Measurements from ENCODE around the gene TFF1. TPM values are rescaled to one million over a fixed set of nuclear protein-coding genes. Genes with fewer than 3 reads are reported as not detected.

TFF1 gene
- total RNA-seq, 1 donor from 2014 or later = not detected

DNA sequence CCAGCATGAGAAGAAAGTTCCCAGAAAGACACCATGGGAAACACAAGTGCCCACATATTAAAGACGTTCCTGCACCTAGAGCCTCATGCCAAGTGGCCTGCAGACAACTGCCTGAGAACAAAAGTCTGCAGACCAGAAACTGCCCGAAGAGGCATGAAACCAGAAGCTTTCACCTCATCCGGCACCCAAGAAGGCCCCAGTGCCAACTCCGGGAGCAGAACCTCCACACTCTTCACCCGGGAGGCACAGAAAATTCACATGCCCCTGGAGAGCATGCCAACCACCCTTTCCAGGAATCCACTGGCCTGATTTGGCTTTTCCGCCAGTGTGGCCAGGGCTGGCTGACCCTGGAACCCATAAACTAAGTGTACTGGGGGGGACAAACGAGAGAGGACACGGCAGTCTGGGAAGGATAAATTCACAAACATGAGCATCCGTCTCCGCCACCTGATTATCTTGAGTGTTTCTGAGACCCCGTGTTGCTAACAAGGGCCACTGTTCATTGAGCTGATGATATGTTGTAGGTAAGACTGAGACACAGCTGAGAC lies 22.3 kb downstream of the TFF1 start:
- DNase-seq (ENCODE audit: low read depth) = no peak

DNA sequence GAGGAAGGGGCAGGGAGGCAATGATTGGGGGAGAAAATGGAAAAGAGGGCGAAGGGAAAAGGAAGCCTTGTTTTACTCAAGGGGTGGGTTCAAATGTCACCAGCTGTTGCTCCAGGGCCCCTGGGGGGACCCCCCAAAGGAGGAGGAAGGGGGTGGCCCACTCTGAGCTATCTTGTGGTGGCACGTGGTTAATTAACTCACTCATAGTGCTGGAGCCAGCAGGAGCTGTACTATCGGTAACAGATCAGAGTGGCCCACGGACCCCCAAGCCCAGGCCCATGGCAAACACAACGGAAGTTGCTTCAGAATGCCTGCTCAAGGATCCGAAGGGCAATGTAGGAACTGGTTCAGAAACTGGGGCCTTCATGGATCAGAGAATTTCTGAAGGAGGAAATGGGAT lies 22.8 kb downstream of the TFF1 start:
- DNase-seq (ENCODE audit: low read depth) = no peak

DNA sequence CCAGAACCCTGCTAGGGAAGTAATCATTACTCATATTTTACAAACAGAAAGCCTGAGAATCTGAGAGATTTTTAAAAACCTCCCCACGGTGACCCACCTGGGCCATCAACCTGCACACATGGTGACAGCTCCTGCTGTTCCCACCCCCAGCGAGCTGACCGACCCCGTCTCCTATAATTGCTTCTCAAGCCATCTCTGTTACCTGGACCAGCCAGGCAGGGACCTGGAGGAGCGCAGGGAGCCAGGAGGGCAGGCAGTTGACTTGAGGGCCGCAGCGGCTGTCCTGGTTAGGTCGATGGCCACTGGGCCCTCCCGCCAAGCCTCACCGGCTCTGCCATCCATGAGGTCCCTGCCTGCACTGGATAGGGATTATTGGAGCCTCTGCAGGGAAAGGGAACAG lies 23.2 kb downstream of the TFF1 start:
- no peak for DNase-seq (ENCODE audit: low read depth)

DNA sequence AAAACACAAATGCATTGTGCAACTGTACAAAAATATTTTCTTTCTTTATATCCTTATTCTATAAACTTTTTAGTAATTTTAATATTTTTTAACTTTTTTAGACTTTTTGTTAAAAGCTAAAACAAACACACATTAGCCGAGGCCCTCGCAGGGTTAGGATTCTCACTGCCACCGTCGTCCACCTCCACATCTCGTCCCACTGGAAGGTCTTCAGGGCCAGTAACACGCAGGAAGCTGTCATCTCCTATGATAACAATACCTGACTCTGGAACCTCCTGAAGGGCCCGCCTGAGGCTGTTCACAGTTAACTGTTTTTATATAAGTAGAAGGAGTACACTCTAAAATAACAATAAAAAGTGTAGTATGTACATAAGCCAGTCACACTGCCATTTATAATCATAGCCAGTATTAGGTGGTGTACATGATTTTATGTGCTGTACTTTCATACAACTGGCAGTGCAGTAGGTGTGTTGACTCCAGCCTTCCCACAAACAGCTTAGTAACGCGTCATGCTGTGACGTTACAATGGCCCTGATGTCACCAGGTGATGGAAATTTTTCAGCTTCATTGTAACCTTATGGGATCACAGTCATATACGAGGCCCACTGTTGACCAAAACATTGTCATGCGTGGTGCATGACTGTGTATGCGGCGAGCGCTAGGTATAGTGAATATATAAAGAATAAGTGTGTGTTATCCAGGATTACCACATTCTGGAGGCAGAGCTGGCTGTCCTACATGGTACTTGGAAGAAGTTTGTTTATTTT lies 24.4 kb downstream of the TFF1 start:
- DNase-seq (ENCODE audit: low read depth) = no peak

DNA sequence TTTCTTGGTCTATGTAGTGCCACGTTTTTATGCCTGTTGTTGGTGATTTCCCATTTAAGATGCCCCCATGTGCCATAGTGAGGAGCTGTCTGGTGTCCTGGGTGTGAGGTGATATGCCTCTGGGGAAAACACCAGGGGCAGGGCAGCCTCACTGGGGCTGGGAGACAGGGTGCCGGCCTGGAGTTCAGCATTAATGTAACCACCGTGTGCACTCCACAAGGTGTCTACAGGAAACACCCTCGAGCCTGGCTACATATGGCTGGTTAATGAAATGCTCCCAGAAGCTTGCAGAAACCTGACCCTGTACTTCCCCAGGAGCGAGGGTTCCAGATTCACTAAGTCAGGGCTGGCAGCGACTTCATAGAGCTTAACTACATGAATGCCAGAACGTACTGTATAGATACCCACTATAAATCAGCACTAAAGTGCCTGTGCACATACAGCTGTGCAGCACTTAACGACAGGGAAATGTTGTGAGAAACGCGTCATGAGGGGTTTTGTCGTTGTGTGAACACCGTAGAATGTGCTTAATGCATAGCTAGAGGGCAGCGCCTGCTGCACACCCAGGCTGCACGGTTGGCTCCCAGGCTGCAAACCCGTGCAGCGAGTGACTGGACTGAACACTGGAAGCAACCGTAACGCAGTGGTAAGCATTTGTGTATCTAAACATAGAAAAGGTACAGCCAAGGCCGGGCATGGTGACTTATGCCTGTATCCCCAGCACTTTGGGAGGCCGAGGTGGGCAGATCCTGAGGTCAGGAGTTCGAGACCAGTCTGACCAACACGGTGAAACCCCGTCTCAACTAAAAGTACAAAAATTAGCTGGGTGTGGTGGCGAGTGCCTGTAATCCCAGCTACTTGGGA lies 25.9 kb downstream of the TFF1 start:
- no peak for DNase-seq (ENCODE audit: low read depth)

DNA sequence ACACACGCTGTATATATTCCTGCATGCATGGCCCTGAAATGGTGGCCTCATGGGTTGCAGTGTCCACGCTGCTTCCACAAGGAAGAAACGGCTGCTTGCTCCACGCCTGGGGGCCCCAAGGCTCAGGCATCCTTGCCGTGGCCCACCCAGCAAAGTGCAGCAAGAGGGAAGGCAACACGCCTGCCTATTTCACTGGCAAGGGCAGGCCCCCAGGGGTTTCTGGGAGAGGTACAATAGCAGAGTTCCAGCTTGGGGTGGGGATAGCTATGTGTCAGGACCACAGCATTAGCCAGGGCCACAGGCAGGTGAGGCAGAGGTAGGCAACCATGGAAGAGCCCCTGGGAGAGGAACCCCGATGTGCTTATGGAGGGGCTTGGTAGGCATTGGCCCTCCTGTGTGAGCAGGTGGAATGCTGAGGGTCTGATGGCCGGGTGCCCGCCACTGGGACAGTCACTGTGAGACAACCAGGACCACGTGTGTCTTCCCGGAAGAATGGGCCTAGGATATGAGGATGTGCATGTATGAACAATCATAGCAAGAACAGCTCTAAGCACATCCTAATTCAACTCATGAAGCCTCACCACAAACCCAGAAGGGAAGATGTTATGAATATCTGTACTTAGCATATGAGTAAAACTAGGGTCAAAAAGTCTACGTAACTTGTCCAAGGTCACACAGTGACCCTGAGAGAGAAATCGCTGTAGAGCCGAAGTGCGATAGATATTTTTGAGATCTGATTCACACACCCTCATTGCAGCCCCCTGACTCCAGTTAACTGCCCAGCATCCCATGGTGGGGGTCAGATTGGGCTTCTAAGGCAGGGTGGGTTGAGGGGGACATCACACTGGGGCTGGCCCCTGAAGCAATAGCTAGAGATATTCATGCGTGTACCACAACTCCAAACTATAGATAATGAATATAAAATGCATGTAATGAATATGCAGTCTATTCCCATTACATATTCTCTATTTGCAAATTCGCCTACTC lies 27.3 kb downstream of the TFF1 start:
- no peak for DNase-seq (ENCODE audit: low read depth)

DNA sequence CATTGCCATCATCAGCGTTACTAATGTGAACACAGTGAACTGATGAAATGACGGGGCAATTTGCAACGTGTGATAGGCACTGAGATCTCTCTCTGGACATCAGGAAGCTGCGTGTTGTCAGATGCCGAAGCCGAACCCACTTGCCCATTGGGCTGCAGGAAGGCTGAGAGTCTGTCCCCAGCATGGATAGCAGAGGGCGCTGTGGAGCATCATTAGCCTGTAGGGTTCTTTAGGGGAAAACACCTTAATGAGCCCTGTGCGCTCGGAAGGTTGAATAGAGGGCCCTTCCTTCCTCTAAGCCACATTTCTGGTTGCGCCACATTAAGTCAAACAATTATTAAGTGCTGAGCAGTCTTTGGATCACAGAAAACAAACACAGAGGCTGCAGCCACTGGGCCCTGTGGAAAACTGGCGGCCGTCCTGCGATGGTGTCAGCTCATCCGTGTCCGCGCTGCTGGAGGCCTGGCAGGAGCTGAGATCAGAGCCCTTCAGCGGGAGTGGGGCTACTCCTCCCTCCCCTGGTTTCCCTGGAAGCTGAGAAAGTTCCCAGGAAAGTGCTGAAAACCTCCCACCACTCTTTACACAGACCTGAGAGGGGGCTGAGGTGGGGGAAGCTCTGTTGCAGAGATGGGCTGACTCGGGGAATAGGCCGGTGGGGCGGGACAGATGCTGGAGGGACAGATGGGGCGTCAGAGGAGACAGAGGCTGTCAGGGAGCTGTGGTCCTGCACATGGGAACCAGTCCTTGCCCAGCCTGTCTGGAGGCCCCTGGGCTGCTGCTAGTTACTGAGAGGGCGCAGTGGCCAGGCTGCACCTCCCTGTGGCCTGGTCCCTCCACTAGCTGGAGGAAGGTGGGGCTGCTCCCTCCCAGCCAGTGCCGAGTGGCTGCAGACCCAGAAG lies 28.3 kb downstream of the TFF1 start:
- DNase-seq (ENCODE audit: low read depth) = no peak

DNA sequence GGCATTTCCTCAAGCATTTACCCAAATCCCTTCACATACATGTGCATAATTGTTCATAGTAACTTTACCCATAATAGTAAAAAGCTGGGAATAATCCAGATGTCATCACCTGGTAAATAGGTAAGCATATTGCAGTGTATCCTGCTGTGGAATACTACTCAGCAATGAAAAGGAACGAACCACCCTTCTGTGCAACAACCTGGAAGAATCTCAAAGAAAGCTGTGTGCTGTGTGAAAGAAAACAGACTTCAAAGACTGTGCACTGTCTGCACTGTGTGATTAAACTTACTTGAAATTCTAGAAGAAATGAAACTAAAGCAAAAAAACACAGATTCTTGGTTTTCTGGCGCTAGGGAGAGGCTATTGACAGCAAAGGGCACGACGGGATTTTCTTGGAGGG lies 29.1 kb downstream of the TFF1 start:
- no peak for DNase-seq (ENCODE audit: low read depth)

DNA sequence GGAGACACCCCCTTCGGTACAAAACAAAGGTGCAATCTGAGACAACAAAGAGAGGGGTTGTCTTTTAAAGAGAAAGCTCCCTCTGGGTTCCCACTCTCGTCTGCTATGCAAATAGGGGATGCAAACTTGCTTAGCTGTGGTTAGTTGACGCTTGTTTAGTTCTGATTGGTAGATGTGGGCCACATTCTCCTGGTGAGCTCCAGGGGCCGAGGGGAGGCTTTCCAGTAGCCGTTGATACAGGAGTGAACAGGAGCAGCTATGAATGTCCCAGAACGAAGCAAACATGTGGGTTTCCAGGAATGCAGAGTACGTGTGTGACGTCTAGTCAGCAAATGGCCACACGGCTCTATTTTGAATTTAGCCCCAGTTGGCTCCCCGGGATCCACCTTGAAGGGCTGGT lies 30.3 kb downstream of the TFF1 start:
- DNase-seq (ENCODE audit: low read depth) = no peak

DNA sequence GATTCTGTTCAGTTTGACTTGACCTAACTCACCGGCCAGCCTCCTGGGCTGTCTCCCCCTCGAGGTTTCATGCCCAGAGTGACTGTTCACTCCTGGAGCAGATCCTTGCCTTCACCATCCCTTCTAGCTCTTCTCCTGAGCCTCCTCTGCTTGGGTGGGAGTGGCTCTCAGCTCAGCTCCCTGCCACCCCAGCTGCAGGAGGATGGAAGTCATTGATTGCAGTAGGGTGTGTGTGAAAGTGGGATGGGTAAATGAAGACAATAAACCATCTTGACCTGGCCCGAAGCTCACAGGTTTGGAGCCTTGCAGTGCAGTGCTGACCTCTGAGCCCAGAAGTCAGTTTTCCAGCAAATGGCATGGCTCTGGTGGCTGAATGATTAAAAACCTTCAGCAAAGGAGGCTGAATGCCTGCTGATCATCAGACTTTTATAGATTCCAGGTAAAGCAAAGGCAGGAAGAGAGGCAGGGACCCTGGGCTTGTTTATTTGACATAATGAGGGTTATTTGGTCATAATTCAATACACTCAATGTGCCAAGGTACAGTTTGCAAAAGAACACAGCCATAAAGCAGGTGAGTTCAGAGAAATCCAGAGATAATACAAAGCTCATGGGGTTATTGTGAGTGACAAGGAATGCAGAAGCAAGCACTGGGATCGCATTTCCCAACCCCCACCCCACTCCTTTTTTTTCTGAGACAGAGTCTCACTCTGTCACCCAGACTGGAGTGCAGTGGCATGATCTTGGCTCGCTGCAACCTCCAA lies 33.6 kb downstream of the TFF1 start:
- no peak for DNase-seq (ENCODE audit: low read depth)

DNA sequence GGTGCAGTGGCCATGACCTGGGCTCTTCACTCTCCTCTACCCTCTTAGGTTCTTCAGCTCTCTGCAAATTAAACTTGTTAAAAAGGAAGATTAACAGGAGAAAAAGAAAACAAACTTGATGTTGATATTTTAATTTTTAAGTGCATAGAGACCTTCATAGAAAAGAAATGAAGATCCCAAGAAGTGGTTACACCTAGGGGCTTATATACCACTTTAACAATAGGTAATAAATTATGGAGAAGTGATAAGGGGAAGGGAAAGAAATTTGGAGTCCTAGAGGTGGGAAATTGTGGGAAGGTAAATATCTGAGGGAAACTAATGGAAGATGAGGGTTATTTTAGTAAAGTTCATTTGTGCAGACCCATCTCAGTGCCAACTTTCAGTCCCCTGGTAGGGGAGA lies 34.7 kb downstream of the TFF1 start:
- DNase-seq (ENCODE audit: low read depth) = no peak

DNA sequence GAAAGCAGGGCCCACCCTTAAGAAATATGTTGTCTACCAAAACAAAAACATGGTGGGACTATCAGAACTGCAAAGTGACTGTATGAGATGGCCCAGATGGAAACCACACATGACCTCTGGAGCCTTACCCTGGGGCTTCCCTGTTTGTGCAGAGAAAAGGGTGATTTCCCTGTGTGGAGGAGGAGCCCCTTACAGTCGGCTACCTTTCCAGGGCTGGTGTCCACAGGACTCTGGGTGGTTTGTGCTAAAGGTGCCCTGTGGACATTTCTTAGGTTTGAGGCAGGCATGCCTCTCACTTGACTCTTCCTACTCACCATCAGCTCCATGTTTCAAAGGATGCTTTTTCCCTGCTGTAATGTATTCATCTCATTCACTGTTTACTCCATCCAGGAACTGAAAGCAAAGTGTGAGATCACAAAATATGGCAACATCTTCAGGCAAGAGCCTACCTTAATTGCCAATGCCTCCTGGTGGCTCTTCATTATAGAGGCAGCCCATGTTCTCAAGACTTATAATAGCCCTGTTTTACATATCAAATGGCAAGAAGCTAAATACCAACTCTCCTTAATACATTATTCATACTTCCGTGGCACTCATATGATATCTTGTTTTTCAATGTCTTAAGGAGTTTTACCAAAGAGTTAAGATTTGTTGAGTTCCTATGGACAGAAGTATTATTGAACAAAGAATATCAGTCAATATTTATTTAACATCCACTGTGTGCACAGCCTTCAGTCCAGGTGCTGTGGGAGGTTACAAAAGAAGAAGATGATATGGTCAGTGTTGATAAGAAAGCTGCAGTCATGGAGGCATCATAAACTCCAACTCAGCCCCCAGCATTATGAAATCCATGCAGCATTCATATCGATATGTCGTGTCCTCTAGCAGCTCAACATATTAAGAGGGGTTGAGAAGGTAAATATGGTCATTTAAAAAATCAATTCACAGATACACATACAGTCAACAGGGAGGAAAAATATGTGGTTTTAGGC lies 35.7 kb downstream of the TFF1 start:
- DNase-seq (ENCODE audit: low read depth) = no peak

DNA sequence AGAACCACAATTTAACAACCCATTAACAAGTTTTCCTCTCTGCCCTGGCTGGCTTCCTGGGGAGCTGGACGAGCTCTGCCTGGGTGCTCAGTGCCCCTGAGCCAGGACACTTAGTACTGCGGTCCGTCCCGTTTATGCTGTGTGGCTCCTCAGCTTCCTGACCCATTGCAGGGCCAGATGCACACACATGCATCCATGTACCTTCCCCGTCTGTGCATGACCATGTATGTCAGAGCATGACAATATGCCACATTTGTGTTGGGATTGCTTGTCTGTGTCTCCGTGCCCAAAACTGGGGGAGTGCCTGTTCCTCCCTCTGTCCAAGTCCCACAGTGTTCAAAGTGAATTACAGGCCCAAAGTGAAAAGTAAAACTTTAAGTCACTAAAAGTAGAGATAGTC lies 41.4 kb downstream of the TFF1 start:
- no peak for DNase-seq (ENCODE audit: low read depth)

DNA sequence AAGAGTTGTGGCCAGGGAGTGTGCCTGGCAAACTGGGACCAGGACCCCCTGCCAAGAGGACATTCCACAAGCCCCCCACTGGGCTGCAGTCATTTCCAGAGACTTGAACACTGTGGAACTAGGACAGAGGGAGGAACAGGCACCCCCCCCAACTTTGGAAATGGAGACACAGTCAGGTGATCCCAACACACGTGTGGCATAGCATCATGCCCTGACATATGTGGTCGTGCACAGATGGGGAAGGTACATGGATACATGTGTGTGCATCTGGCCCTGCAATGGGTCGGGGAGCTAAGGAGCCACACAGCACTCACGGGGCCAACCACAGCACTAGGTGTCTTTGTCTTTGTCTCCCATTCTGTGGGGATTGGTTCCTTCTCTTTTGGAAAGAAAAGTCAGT lies 44.5 kb downstream of the TFF1 start:
- no peak for DNase-seq (ENCODE audit: low read depth)

DNA sequence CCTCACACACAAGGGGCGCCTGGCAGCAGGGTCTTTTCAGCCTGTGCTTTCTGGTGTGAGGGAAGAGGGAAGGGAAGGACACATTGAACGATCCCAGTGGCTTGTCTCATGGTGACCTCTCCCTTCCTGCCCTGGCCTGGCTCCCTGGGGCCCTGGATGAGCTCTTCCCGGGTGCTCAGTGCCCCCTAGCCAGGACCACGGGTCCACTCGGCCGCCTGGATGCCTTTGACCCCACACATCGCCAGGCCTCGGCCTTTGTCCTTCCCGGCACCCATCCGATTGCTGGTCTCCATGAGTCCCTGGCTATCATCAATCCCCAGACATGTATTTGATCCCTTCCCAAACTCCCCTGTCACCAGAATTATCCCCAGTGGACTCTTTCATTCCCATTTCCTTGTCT lies 45.1 kb downstream of the TFF1 start:
- DNase-seq (ENCODE audit: low read depth) = no peak

DNA sequence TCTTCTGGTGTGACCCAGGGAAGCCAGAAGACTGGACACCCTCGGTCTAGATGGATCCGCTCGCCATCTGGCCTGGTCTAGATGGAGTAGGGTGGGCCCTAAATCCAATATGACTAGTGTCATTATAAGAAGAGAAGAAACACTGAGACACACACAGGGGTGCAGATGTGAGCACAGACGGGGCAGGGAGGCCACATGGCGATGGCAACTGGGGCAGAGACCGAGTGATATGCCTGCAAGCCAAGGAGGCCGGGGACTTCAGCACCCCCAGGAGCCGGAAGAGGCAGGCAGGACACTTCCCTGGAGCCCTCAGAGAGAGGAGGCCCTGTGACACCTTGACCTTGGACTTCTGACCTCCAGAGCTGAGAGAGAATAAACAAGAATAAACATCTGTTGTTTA lies 45.5 kb downstream of the TFF1 start:
- DNase-seq (ENCODE audit: low read depth) = no peak

DNA sequence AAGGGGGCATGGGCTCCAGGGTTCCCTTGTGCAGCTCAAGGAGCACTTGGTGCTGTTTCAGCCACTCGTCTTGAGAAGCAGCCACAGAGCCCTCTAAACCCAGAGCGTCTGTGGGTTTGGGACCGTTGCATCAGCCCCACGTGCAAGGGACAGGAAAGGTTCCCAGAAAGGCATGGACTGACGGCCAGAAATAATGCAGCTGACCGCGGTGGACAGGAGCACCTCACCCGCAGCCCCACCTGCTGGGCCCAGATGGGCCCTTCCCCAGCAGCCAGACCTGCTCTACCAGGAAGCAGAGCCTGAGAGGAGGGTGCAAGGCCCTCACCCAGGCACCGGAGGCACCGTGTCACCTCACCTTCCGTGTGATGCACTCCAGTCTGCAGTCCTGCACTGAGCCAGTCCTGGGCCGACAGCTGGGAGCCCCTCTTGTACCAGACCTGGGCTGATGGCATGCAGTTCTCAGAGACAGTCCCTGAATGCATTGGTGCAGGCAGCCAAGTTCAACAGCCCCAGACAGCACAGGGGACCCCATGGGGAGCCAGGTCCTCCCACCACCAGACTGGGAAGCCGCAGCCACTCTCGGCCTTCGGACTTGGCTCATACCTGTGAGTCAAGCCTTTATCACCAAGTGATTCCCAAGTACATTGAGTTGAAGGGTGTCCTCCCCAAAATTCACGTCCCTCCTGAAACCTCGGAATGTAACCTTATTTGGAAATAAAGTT lies 46.3 kb downstream of the TFF1 start:
- DNase-seq (ENCODE audit: low read depth) = no peak

Measured in myocyte (in vitro differentiated cells).